HepG2 (cell line): ENCODE measurements around the gene NDRG3. TPM values are rescaled to one million over a fixed set of nuclear protein-coding genes. Genes with fewer than 3 reads are reported as not detected.

Experiments used
- ARID3A ChIP-seq: IDR thresholded peaks from 2 replicates; pipeline ENCODE4 v1.6.1; 2012; ENCODE audit warnings: low read depth, low read length, improper control_type of control experiment
- KDM5B ChIP-seq: sonication (generic); formaldehyde crosslinking; IDR thresholded peaks from 2 replicates; pipeline ENCODE4 v1.4.0; 2020; ENCODE audit warnings: missing genetic modification reagents, mild to moderate bottlenecking, borderline replicate concordance
- MZF1 ChIP-seq: sonication (generic); formaldehyde crosslinking; IDR thresholded peaks from 2 replicates; pipeline ENCODE4 v1.8.1; 2023; ENCODE audit warnings: mild to moderate bottlenecking, missing genetic modification reagents, borderline replicate concordance
- NFYB ChIP-seq: sonication (generic); formaldehyde crosslinking; IDR thresholded peaks from 2 replicates; pipeline ENCODE4 v1.4.0; 2020; ENCODE audit warnings: missing genetic modification reagents
- NRL ChIP-seq: sonication (generic); formaldehyde crosslinking; IDR thresholded peaks from 2 replicates; pipeline ENCODE4 v1.5.0; 2020; ENCODE audit warnings: missing genetic modification reagents, mild to moderate bottlenecking, moderate library complexity, borderline replicate concordance
- RBAK ChIP-seq: sonication (generic); formaldehyde crosslinking; IDR thresholded peaks from 2 replicates; pipeline ENCODE4 v1.5.1; 2020; ENCODE audit warnings: mild to moderate bottlenecking, missing genetic modification reagents
- REST ChIP-seq, 2 experiments: IDR thresholded peaks; 2 replicates each; pipeline ENCODE4 v1.6.1; 2011 to 2012; ENCODE audit warnings: low read length in 2 of 2, borderline replicate concordance in 1 of 2, low read depth in 1 of 2, mild to moderate bottlenecking in 1 of 2, moderate library complexity in 1 of 2
- TOE1 ChIP-seq: sonication (generic); formaldehyde crosslinking; IDR thresholded peaks from 2 replicates; pipeline ENCODE4 v1.4.0; 2020; ENCODE audit warnings: mild to moderate bottlenecking, missing genetic modification reagents
- TSC22D2 ChIP-seq: sonication (generic); formaldehyde crosslinking; IDR thresholded peaks from 2 replicates; pipeline ENCODE4 v1.5.1; 2020; ENCODE audit warnings: missing genetic modification reagents, mild to moderate bottlenecking, borderline replicate concordance
- YY1 ChIP-seq: IDR thresholded peaks from 2 replicates; pipeline ENCODE4 v1.6.1; 2011; ENCODE audit warnings: low read length, low read depth, moderate library complexity, mild to moderate bottlenecking; ENCODE audit not compliant: insufficient read depth, insufficient replicate concordance
- ZBTB10 ChIP-seq: sonication (generic); formaldehyde crosslinking; IDR thresholded peaks from 2 replicates; pipeline ENCODE4 v1.4.0; 2020; ENCODE audit warnings: missing genetic modification reagents, borderline replicate concordance
- ZNF24 ChIP-seq: fragments of 450-650 bp; IDR thresholded peaks from 2 replicates; pipeline ENCODE4 v1.6.1; 2017; ENCODE audit warnings: antibody characterized with exemption, mild to moderate bottlenecking
- ZSCAN20 ChIP-seq: sonication (generic); formaldehyde crosslinking; IDR thresholded peaks from 2 replicates; pipeline ENCODE4 v1.4.0; 2020; ENCODE audit warnings: missing genetic modification reagents, mild to moderate bottlenecking, borderline replicate concordance
- ZUFSP ChIP-seq: sonication (generic); formaldehyde crosslinking; IDR thresholded peaks from 2 replicates; pipeline ENCODE4 v1.9.0; 2021; ENCODE audit warnings: missing genetic modification reagents, mild to moderate bottlenecking, borderline replicate concordance
- polyA plus RNA-seq, 8 experiments: library from polyadenylated mRNA; depleted of rRNA in 3 of 8; stranded (reverse) in 7 of 8; unstranded in 1 of 8; fragments of >200 nt; fragmentation: Illumina TruSeq in 4 of 8; extraction: Trizol in 4 of 8; gene quantifications; 2 replicates each; pipeline versions ENCODE4 v1.2.1 to v1.2.3, GENCODE V29; 2011 to 2016; ENCODE audit warnings: low read depth in 4 of 8, missing spikeins in 1 of 8, mixed read lengths in 1 of 8; ENCODE audit not compliant: insufficient read depth in 1 of 8
- total RNA-seq, 5 experiments: library from RNA; depleted of rRNA; stranded (reverse); fragments of >200 nt; fragmentation: Illumina TruSeq; extraction: Trizol; gene quantifications; 2 replicates each; pipeline ENCODE4 v1.2.3, GENCODE V29; 2016; ENCODE audit warnings: low read depth in 1 of 5
- TF ChIP-seq, protein P1 (sequence below): IDR thresholded peaks from 2 replicates; pipeline ENCODE4 v1.6.1; 2016; ENCODE audit warnings: mild to moderate bottlenecking, missing biosample characterization, missing genetic modification reagents
- TF ChIP-seq, protein P2 (sequence below): sonication (generic); formaldehyde crosslinking; IDR thresholded peaks from 2 replicates; pipeline ENCODE4 v1.4.0; 2020; ENCODE audit warnings: missing genetic modification reagents

NDRG3 gene
- total and polyA plus RNA-seq, 2 of the 13 experiments (the other 11 are each of a cell fraction or from before 2014, with no cell fraction given) = 36.0 to 40.5 TPM

- TF ChIP-seq ARID3A (no peak; the same call in 1 of the 2 replicates), TSC22D2 (CRISPR knock-in tag) (no peak), TOE1 (CRISPR knock-in tag) (no peak), NRL (CRISPR knock-in tag) (no peak), ZBTB10 (CRISPR knock-in tag) (no peak), YY1 (peak; percentile 42), MZF1 (CRISPR knock-in tag) (no peak), RBAK (CRISPR knock-in tag) (no peak), ZUFSP (CRISPR knock-in tag) (no peak), ZNF24 (no peak), ZSCAN20 (CRISPR knock-in tag) (no peak; the same call in 1 of the 2 replicates), REST (IDR thresholded peaks at IDR 0.05; ENCODE audit: borderline replicate concordance in 1 of 2, low read depth in 1 of 2, low read length in 2 of 2) (peak in 1 of 2 experiments; percentile 36; a peak in 1 of 4 replicates), NFYB (CRISPR knock-in tag) (peak; percentile 6; the same call in 1 of the 2 replicates), KDM5B (no peak)
- TF ChIP-seq, protein P1, sequence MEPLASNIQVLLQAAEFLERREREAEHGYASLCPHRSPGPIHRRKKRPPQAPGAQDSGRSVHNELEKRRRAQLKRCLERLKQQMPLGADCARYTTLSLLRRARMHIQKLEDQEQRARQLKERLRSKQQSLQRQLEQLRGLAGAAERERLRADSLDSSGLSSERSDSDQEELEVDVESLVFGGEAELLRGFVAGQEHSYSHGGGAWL = 0 out of 2 replicates have a peak, but pooled peaks have one; percentile 38
- TF ChIP-seq, protein P2, sequence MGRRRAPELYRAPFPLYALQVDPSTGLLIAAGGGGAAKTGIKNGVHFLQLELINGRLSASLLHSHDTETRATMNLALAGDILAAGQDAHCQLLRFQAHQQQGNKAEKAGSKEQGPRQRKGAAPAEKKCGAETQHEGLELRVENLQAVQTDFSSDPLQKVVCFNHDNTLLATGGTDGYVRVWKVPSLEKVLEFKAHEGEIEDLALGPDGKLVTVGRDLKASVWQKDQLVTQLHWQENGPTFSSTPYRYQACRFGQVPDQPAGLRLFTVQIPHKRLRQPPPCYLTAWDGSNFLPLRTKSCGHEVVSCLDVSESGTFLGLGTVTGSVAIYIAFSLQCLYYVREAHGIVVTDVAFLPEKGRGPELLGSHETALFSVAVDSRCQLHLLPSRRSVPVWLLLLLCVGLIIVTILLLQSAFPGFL (CRISPR knock-in tag) = no peak
Observed at GRCh38 chr20:36607586-36608387, 138.1 kb downstream of the NDRG3 start (continued).
